ENCODE data around the gene TRAIP.

DNA sequence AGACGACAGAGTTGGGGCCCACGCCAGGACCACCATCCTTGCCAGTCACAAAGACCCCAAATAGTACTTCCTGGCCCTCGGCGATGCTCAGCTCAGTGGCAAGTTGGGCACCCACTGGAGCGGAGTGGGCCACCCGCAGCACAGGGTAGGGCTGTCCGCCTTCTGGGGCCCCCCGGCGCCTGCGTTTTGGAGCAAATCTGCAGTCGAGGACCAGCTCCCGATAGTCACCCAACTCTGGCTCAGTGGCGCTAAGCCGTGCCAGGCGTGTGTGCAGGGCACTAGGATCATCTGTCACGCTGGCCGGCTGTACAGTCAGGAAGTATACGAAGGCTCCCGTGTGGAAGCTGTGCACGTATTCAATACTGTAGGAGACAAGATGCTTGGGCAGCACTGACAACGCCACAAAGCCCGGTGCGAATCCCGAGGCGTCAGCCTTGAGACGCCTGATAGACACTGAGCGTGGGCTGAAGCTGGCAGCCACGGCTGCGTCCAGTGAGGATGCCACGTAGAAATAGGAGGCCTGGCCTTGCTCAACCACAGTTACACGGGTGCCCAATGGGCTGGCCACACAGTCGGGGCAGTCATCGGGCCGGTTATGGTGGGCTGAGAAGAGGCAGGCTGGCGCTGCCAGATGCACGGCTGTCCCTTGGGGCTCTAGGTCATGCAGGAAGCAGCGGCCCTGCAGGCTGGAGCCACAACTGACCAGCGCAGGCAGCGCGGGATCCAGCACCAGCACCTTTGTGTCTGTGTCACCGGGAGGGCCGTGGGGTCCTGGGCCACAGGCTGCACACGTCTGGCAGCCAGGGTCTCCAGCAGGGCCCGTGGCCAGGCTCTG, 46.4 kb upstream of the TRAIP start:
- no peak for TF ChIP-seq EZH2phosphoT487 (IDR thresholded peaks at IDR 0.05; ENCODE audit: insufficient read depth, low read depth)
- no peak for TF ChIP-seq EZH2 (IDR thresholded peaks at IDR 0.05; ENCODE audit: insufficient read depth, poor library complexity, severe bottlenecking)
